H1 (cell line): ENCODE results near the gene RAB3GAP1.

Experiments used
- POLR2A ChIP-seq, 2 experiments: IDR thresholded peaks; 1 replicate in 1 of 2; 2 replicates in 1 of 2; pipeline ENCODE4 v1.6.1; 2011; ENCODE audit warnings: low read depth in 2 of 2, low read length in 2 of 2, mild to moderate bottlenecking in 2 of 2; ENCODE audit errors: control extremely low read depth in 1 of 2
- TF ChIP-seq, protein P1 (sequence below): IDR thresholded peaks from 2 replicates; pipeline ENCODE4 v1.6.1; 2012; ENCODE audit warnings: inconsistent platforms
- TF ChIP-seq, protein P2 (sequence below), 3 experiments: IDR thresholded peaks; 1 replicate in 2 of 3; 2 replicates in 1 of 3; pipeline versions ENCODE4 v1.5.1 to v1.6.1; 2011; ENCODE audit warnings: low read length in 3 of 3, mild to moderate bottlenecking in 3 of 3, inconsistent platforms in 2 of 3, low read depth in 1 of 3, moderate library complexity in 1 of 3; ENCODE audit not compliant: insufficient read depth in 1 of 3; ENCODE audit errors: control extremely low read depth in 1 of 3

DNA sequence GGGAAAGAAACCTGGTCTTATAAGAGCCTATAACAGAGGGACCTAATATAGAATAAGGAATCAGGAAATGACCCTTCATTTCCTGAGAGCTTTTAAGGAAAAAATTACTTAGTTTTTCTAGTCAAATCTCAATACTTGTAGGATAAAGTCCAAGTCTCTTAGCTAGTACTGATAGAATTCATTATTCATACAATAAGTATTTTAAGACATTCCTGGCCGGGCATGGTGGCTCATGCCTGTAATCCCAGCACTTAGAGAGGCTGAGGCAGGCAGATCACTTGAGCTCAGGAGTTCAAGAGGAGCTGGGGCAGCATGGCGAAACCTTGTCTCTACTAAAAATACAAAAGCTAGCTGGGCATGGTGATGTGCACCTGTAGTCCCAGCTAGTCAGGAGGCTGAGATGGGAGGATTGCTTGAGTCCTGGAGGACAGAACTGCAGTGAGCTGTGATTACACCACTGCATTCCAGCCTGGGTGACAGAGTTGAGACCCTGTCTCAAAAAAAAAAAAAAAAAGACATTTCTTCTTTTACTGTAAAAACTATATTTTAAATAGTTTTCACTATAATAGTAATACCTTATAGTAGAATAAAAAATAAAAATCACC is 3.2 kb downstream of the RAB3GAP1 start:
- TF ChIP-seq, protein P1, sequence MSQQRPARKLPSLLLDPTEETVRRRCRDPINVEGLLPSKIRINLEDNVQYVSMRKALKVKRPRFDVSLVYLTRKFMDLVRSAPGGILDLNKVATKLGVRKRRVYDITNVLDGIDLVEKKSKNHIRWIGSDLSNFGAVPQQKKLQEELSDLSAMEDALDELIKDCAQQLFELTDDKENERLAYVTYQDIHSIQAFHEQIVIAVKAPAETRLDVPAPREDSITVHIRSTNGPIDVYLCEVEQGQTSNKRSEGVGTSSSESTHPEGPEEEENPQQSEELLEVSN: no peak
- TF ChIP-seq, protein P2, sequence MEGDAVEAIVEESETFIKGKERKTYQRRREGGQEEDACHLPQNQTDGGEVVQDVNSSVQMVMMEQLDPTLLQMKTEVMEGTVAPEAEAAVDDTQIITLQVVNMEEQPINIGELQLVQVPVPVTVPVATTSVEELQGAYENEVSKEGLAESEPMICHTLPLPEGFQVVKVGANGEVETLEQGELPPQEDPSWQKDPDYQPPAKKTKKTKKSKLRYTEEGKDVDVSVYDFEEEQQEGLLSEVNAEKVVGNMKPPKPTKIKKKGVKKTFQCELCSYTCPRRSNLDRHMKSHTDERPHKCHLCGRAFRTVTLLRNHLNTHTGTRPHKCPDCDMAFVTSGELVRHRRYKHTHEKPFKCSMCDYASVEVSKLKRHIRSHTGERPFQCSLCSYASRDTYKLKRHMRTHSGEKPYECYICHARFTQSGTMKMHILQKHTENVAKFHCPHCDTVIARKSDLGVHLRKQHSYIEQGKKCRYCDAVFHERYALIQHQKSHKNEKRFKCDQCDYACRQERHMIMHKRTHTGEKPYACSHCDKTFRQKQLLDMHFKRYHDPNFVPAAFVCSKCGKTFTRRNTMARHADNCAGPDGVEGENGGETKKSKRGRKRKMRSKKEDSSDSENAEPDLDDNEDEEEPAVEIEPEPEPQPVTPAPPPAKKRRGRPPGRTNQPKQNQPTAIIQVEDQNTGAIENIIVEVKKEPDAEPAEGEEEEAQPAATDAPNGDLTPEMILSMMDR (IDR thresholded peaks at IDR 0.05; ENCODE audit: control extremely low read depth in 1 of 3, insufficient read depth in 1 of 3, low read depth in 1 of 3, low read length in 3 of 3): no peak
- no peak for TF ChIP-seq POLR2A (IDR thresholded peaks at IDR 0.05; ENCODE audit: control extremely low read depth in 1 of 2, low read depth in 2 of 2, low read length in 2 of 2)
